Gastroesophageal sphincter (tissue), 3 donors: ENCODE measurements around the gene ADAMTS14.
"Not testable (repeated sequence)": the region's sequence is repeated elsewhere in the genome, so short reads cannot be mapped to it uniquely, and the experiment has no call there.

Experiments
- CTCF ChIP-seq, 4 experiments: fragments of 200-600 bp in 2 of 4; fragments of 450-650 bp in 2 of 4; sonication (generic) in 1 of 4; IDR thresholded peaks; one replicate each; pipeline ENCODE4 v1.5.1; 2017 to 2019; ENCODE audit warnings: antibody characterized with exemption in 4 of 4, mild to moderate bottlenecking in 2 of 4, moderate library complexity in 2 of 4
- POLR2AphosphoS5 ChIP-seq: sonication (generic); formaldehyde crosslinking; IDR thresholded peaks from one replicate; pipeline ENCODE4 v1.6.1; 2017; ENCODE audit warnings: antibody characterized with exemption

GRCh38 chr10:70644959-70645358 is 27.3 kb upstream of the ADAMTS14 start:
- TF ChIP-seq CTCF (IDR thresholded peaks at IDR 0.05); POLR2AphosphoS5: not testable (repeated sequence)
